Large intestine (tissue), 1 donor: Measurements from ENCODE around the gene GOLGA8S. TPM values are rescaled to one million over a fixed set of nuclear protein-coding genes. Genes with fewer than 3 reads are reported as not detected.

Experiments used
- polyA plus RNA-seq: library from polyadenylated mRNA; unstranded; fragments of 120-200 nt; gene quantifications from one replicate; pipeline ENCODE4 v1.2.1, GENCODE V29; 2013

GOLGA8S gene
- polyA plus RNA-seq, 1 donor = 0.24 TPM

Other genes with a start within 250 kb of the GOLGA8S start
- not detected for gene GOLGA6L1, start 217.9 kb upstream of the GOLGA8S start, polyA plus RNA-seq
- gene GOLGA6L26, start 20.6 kb upstream of the GOLGA8S start, polyA plus RNA-seq = not detected
- gene GOLGA6L2, start 92.5 kb downstream of the GOLGA8S start, polyA plus RNA-seq = not detected
- gene MKRN3, start 210.9 kb downstream of the GOLGA8S start, polyA plus RNA-seq = 0.91 TPM